HCT116 (cell line): Measurements from ENCODE around the gene HBE1. TPM values are rescaled to one million over a fixed set of nuclear protein-coding genes. Genes with fewer than 3 reads are reported as not detected.

Experiments used
- ATAC-seq: fragments of 200-7000 bp; cut with Tn5 transposase; 2 replicates; pipeline ENCODE4 v1.9.1; 2020; ENCODE audit warnings: mild to moderate bottlenecking, moderate library complexity
- BruUV-seq: library from RNA; stranded (reverse); fragments of 400-500 nt; replicated peaks from 2 replicates; lab custom pipeline; 2021; lab: Mats Ljungman, UMichigan
- CTCF ChIA-PET: fragments of 300-600 bp; sonication (Branson Sonifier 250); formaldehyde crosslinking; loops from one replicate; lab custom pipeline; 2021; ENCODE audit warnings: antibody characterized with exemption; lab: Charles Lee
- POLR2A ChIA-PET: fragments of 300-600, 350-600 bp; sonication (Branson Sonifier 250); formaldehyde crosslinking; loops from one replicate; lab custom pipeline; 2021; ENCODE audit warnings: antibody characterized with exemption; lab: Charles Lee
- RAD21 ChIA-PET, 2 experiments: fragments of 300-600 bp; sonication (Branson Sonifier 250); formaldehyde crosslinking; loops; one replicate each; lab custom pipeline; 2023; ENCODE audit warnings: low total read pairs in 2 of 2; ENCODE audit not compliant: uncharacterized antibody in 2 of 2, unreplicated experiment in 2 of 2, low non-redundant PET in 1 of 2; lab: Charles Lee
- DNase-seq: peaks from one replicate; pipeline ENCODE4 v3.0.0-alpha.2; 2010; ENCODE audit warnings: low read depth, low spot score
- H2AFZ ChIP-seq: fragments of 200-600 bp; shearing (Covaris generic), sonication (generic); 2 replicates; pipeline ENCODE4 v1.6.1; 2017; ENCODE audit warnings: low read depth, mixed run types, mixed read lengths, antibody characterized with exemption, low read length; ENCODE audit not compliant: poor library complexity, severe bottlenecking
- H3K27ac ChIP-seq: 2 replicates; pipeline ENCODE4 v1.5.1; 2012; ENCODE audit warnings: low read depth, low read length
- H3K27me3 ChIP-seq: fragments of 200-600 bp; sonication (generic); 2 replicates; pipeline ENCODE4 v1.6.1; 2016; ENCODE audit warnings: mixed run types, low read length, mixed read lengths; ENCODE audit not compliant: insufficient read depth
- H3K36me3 ChIP-seq, 2 experiments: fragments of 200-500 bp in 1 of 2; fragments of 200-600 bp in 1 of 2; sonication (Bioruptor generic) in 1 of 2; sonication (generic) in 1 of 2; 2 replicates each; pipeline versions ENCODE4 v1.5.1 to v1.6.1; 2014 to 2016; ENCODE audit warnings: low read length in 2 of 2, inconsistent platforms in 1 of 2, mixed read lengths in 1 of 2, mixed run types in 1 of 2; ENCODE audit not compliant: insufficient read depth in 2 of 2, control insufficient read depth in 1 of 2
- H3K4me1 ChIP-seq, 2 experiments: fragments of 200-600 bp in 1 of 2; sonication (generic) in 1 of 2; 2 replicates each; pipeline versions ENCODE4 v1.5.1 to v1.6.1; 2012 to 2017; ENCODE audit warnings: low read length in 2 of 2, inconsistent platforms in 1 of 2, mild to moderate bottlenecking in 1 of 2, mixed read lengths in 1 of 2, mixed run types in 1 of 2, moderate library complexity in 1 of 2; ENCODE audit not compliant: insufficient read depth in 2 of 2, control insufficient read depth in 1 of 2
- H3K4me2 ChIP-seq: fragments of 200-600 bp; sonication (generic); 2 replicates; pipeline ENCODE4 v1.6.1; 2017; ENCODE audit warnings: mixed run types, low read length, mixed read lengths
- H3K4me3 ChIP-seq, 2 experiments: fragments of 200-600 bp in 1 of 2; sonication (generic) in 1 of 2; replicated peaks in 1 of 2; 2 replicates each; pipeline ENCODE4 v1.5.1; 2011 to 2016; ENCODE audit warnings: low read length in 2 of 2, control low read depth in 1 of 2, low read depth in 1 of 2, mild to moderate bottlenecking in 1 of 2, mixed read lengths in 1 of 2, mixed run types in 1 of 2
- H3K79me2 ChIP-seq: fragments of 200-600 bp; sonication (generic); 2 replicates; pipeline ENCODE4 v1.6.1; 2017; ENCODE audit warnings: mild to moderate bottlenecking, mixed run types, low read length, moderate library complexity, mixed read lengths; ENCODE audit not compliant: insufficient read depth
- H3K9ac ChIP-seq: fragments of 200-600 bp; sonication (generic); 2 replicates; pipeline ENCODE4 v1.6.1; 2016; ENCODE audit warnings: low read length, mixed read lengths
- H3K9me2 ChIP-seq: fragments of 200-600 bp; sonication (generic), shearing (Covaris generic); 2 replicates; pipeline ENCODE4 v1.6.1; 2017; ENCODE audit warnings: mixed run types, mild to moderate bottlenecking, moderate library complexity; ENCODE audit not compliant: insufficient read depth
- H3K9me3 ChIP-seq, 2 experiments: fragments of 200-500 bp in 1 of 2; fragments of 200-600 bp in 1 of 2; sonication (Bioruptor generic) in 1 of 2; sonication (generic) in 1 of 2; 2 replicates each; pipeline ENCODE4 v1.6.1; 2014 to 2017; ENCODE audit warnings: low read length in 2 of 2, mixed read lengths in 2 of 2, inconsistent platforms in 1 of 2, low read depth in 1 of 2, mild to moderate bottlenecking in 1 of 2, mixed run types in 1 of 2, moderate library complexity in 1 of 2; ENCODE audit not compliant: control insufficient read depth in 1 of 2, insufficient read depth in 1 of 2
- H4K20me1 ChIP-seq: fragments of 200-600 bp; sonication (generic), shearing (Covaris generic); 2 replicates; pipeline ENCODE4 v1.6.1; 2017; ENCODE audit warnings: mixed run types, mild to moderate bottlenecking, moderate library complexity; ENCODE audit not compliant: insufficient read depth
- ATF3 ChIP-seq: IDR thresholded peaks from 2 replicates; pipeline ENCODE4 v1.6.1; 2012
- CBX3 ChIP-seq: IDR thresholded peaks from 2 replicates; pipeline ENCODE4 v1.6.1; 2012; ENCODE audit warnings: low read depth
- EGR1 ChIP-seq: IDR thresholded peaks from 2 replicates; pipeline ENCODE4 v1.6.1; 2012; ENCODE audit warnings: low read depth
- ELF1 ChIP-seq: IDR thresholded peaks from 2 replicates; pipeline ENCODE4 v1.6.1; 2012; ENCODE audit warnings: low read depth, borderline replicate concordance
- EZH2phosphoT487 ChIP-seq: fragments of 200-600 bp; IDR thresholded peaks from 2 replicates; pipeline ENCODE4 v1.6.1; 2018; ENCODE audit warnings: antibody characterized with exemption, borderline replicate concordance
- FOSL1 ChIP-seq: IDR thresholded peaks from 2 replicates; pipeline ENCODE4 v1.6.1; 2012; ENCODE audit warnings: low read depth
- JUND ChIP-seq: IDR thresholded peaks from 2 replicates; pipeline ENCODE4 v1.6.1; 2012
- MAX ChIP-seq: IDR thresholded peaks from 2 replicates; pipeline ENCODE4 v1.6.1; 2012
- POLR2A ChIP-seq: IDR thresholded peaks from 2 replicates; pipeline ENCODE4 v1.7.0; 2011; ENCODE audit warnings: borderline replicate concordance; ENCODE audit not compliant: insufficient read depth, insufficient read length; ENCODE audit errors: extremely low read depth
- POLR2AphosphoS5 ChIP-seq: IDR thresholded peaks from 2 replicates; pipeline ENCODE4 v1.6.1; 2011; ENCODE audit warnings: mild to moderate bottlenecking, low read depth, low read length, moderate library complexity
- RAD21 ChIP-seq: IDR thresholded peaks from 2 replicates; pipeline ENCODE4 v1.6.1; 2012; ENCODE audit warnings: low read depth, mild to moderate bottlenecking
- REST ChIP-seq: IDR thresholded peaks from 2 replicates; pipeline ENCODE4 v1.6.1; 2012; ENCODE audit warnings: low read depth
- SIN3A ChIP-seq: IDR thresholded peaks from 2 replicates; pipeline ENCODE4 v1.6.1; 2012; ENCODE audit warnings: low read depth
- SP1 ChIP-seq: IDR thresholded peaks from 2 replicates; pipeline ENCODE4 v1.6.1; 2012; ENCODE audit warnings: low read depth
- SRF ChIP-seq: IDR thresholded peaks from 2 replicates; pipeline ENCODE4 v1.6.1; 2012; ENCODE audit warnings: low read depth
- TCF7L2 ChIP-seq: IDR thresholded peaks from 2 replicates; pipeline ENCODE4 v1.7.0; 2011; ENCODE audit warnings: borderline replicate concordance, inconsistent platforms; ENCODE audit not compliant: insufficient read depth, insufficient read length; ENCODE audit errors: extremely low read depth
- YY1 ChIP-seq: IDR thresholded peaks from 2 replicates; pipeline ENCODE4 v1.6.1; 2011; ENCODE audit warnings: low read length, low read depth, moderate library complexity, mild to moderate bottlenecking; ENCODE audit not compliant: insufficient replicate concordance; ENCODE audit errors: extremely low read depth
- ZBTB33 ChIP-seq: IDR thresholded peaks from 2 replicates; pipeline ENCODE4 v1.6.1; 2011; ENCODE audit warnings: mild to moderate bottlenecking, low read length, moderate library complexity; ENCODE audit not compliant: insufficient replicate concordance; ENCODE audit errors: extremely low read depth
- ZFX ChIP-seq: fragments of 450-650 bp; IDR thresholded peaks from 2 replicates; pipeline ENCODE4 v1.6.1; 2017
- ZNF274 ChIP-seq: fragments of 200-500 bp; sonication (Bioruptor generic); IDR thresholded peaks from 2 replicates; pipeline ENCODE4 v1.6.1; 2014; ENCODE audit warnings: mild to moderate bottlenecking, low read depth, low read length, inconsistent platforms
- intact Hi-C: fragments of 100-400 bp; cut with micrococcal nuclease; formaldehyde crosslinking; loops from 2 replicates; pipeline ENCODE4 v1.10.0; 2022
- total RNA-seq: library from RNA; stranded (reverse); gene quantifications from one replicate; pipeline ENCODE4 v1.2.1, GENCODE V29; 2021; ENCODE audit not compliant: unreplicated experiment

HBE1 gene
- total RNA-seq, 1 experiment from 2014 or later: 212 TPM

- peaks cover 70% of the 10 kb centered on the region for H3K27me3 ChIP-seq
- intact Hi-C loops: no loop called here
- ChIA-PET POLR2A (no interaction called here), RAD21 (no interaction called here), CTCF (no interaction called here)
- H3K36me3 ChIP-seq: no peaks in the 10 kb centered on the region
- DNase-seq: no peak
- no peak overlapping the region for H3K27ac ChIP-seq
- no peaks in the 10 kb centered on the region for H3K4me1 ChIP-seq
- TF ChIP-seq SIN3A (no peak), TCF7L2 (no peak), ATF3 (no peak), MAX (no peak), EZH2phosphoT487 (no peak), RAD21 (no peak), REST (no peak), YY1 (no peak), FOSL1 (no peak), POLR2A (no peak), ZNF274 (no peak), ZBTB33 (no peak), ELF1 (no peak), SRF (no peak), CBX3 (no peak), SP1 (no peak), EGR1 (no peak), POLR2AphosphoS5 (no peak), ZFX (no peak), JUND (no peak)
- H4K20me1 ChIP-seq: no peaks in the 10 kb centered on the region
- H3K9me3 ChIP-seq: no peaks in the 10 kb centered on the region
- no TSS peak for BruUV-seq
- H2AFZ ChIP-seq: no peak overlapping the region
- no peak for ATAC-seq
- H3K4me2 ChIP-seq: no peak overlapping the region
- no peak overlapping the region for H3K9ac ChIP-seq
- no peaks in the 10 kb centered on the region for H3K9me2 ChIP-seq
- H3K79me2 ChIP-seq: no peaks in the 10 kb centered on the region
- H3K4me3 ChIP-seq: no peak overlapping the region
Observed at GRCh38 chr11:5245155-5245554, 24.6 kb downstream of the HBE1 start.
